ENCODE data around the gene MGAT1. TPM values are rescaled to one million over a fixed set of nuclear protein-coding genes. Genes with fewer than 3 reads are reported as not detected.

MGAT1 gene
- total and polyA plus RNA-seq, 2 of the 8 experiments (the other 6 are each of a cell fraction or from before 2014, with no cell fraction given): 66.8 to 77.0 TPM

DNA sequence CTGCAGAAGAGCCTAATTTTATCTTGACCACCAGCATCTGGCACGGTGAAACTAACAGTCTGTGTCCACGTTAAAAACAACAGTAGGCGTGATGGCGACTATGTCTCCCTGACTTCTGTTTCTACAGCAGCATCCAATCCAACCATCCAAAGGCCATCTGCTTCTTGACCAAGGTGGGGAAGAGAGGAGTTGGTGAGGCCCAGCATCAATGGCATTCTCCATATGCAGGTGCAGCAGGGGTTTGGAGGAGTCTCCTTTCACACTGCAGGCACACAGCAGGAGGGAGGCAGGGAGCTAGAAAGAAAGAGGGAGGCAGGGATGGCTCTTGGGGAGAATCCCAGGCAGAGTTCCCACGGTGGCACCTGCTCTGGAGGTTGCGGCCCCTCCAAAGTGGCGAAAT, 27.0 kb downstream of the MGAT1 start:
- no peak overlapping the region for H3K27ac ChIP-seq (ENCODE audit: low read depth, low read length)
- H4K8ac ChIP-seq (ENCODE audit: extremely low read depth, insufficient read depth, low read length): no peak overlapping the region; the same call in 1 of the 2 replicates
- H3K56ac ChIP-seq (replicated peaks; ENCODE audit: insufficient read length, low read depth, low read length): no peak overlapping the region
- no peak overlapping the region for H3K4me2 ChIP-seq (ENCODE audit: insufficient read depth in 1 of 2, low read depth in 2 of 2, low read length in 2 of 2)
- 87% methylated on average over 7 of the region's 7 CpGs; no CpG with 5 or more reads in 1 of the 2 experiments for WGBS, 2 experiments (ENCODE audit: extremely low coverage in 1 of 2, insufficient coverage in 1 of 2, insufficient read length in 1 of 2, insufficient replicate concordance in 2 of 2, low coverage in 1 of 2, low lambda C conversion rate in 2 of 2, missing lambda C conversion rate in 1 of 2)
- no peak overlapping the region for H2BK20ac ChIP-seq (ENCODE audit: low read length)
- peaks cover 6 to 11% of the 10 kb centered on the region in 2 experiments; a peak in 3 of 4 replicates for H3K9me3 ChIP-seq (ENCODE audit: insufficient read depth in 2 of 2, low read depth in 1 of 2, low read length in 1 of 2)
- no peak overlapping the region for H3K9ac ChIP-seq (replicated peaks in 1 of 4; ENCODE audit: extremely low read depth in 1 of 4, low read depth in 3 of 4, low read length in 3 of 4)
- H2BK15ac ChIP-seq (ENCODE audit: low read length): no peak overlapping the region
- no peak overlapping the region for H3K4ac ChIP-seq (replicated peaks; ENCODE audit: insufficient read length, low read depth, low read length)
- no peak for TF ChIP-seq TBP (IDR thresholded peaks at IDR 0.05; ENCODE audit: low read depth, low read length)
- no peak for TF ChIP-seq CBX8 (IDR thresholded peaks at IDR 0.05; ENCODE audit: borderline replicate concordance, low read depth, low read length)
- TF ChIP-seq, protein P1, sequence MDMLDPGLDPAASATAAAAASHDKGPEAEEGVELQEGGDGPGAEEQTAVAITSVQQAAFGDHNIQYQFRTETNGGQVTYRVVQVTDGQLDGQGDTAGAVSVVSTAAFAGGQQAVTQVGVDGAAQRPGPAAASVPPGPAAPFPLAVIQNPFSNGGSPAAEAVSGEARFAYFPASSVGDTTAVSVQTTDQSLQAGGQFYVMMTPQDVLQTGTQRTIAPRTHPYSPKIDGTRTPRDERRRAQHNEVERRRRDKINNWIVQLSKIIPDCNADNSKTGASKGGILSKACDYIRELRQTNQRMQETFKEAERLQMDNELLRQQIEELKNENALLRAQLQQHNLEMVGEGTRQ (IDR thresholded peaks at IDR 0.05; ENCODE audit: low read length): no peak
- no peak for TF ChIP-seq CTBP2 (IDR thresholded peaks at IDR 0.05; ENCODE audit: borderline replicate concordance, insufficient read depth, insufficient read length, low read length)
- TF ChIP-seq SIN3A (conservative IDR thresholded peaks at IDR 0.05 in 1 of 2, IDR thresholded peaks at IDR 0.05 in 1 of 2; ENCODE audit: low read depth in 1 of 2, low read length in 2 of 2): no peak
- no peak for TF ChIP-seq YY1 (IDR thresholded peaks at IDR 0.05; ENCODE audit: low read depth, low read length)
- TF ChIP-seq SRF (IDR thresholded peaks at IDR 0.05; ENCODE audit: low read depth, low read length): no peak
- no peak for TF ChIP-seq POLR2AphosphoS5 (IDR thresholded peaks at IDR 0.05; ENCODE audit: low read depth, low read length)
- TF ChIP-seq RAD21 (IDR thresholded peaks at IDR 0.05 in 1 of 2, conservative IDR thresholded peaks at IDR 0.05 in 1 of 2; ENCODE audit: low read depth in 2 of 2, low read length in 2 of 2): no peak
- H3K79me2 ChIP-seq (ENCODE audit: control insufficient read depth in 1 of 2, insufficient read depth in 2 of 2, low read length in 2 of 2): no peaks in the 10 kb centered on the region
- no peak overlapping the region for H3K23ac ChIP-seq (ENCODE audit: insufficient read length)
- no peak overlapping the region for H4K91ac ChIP-seq (replicated peaks; ENCODE audit: insufficient read length, low read length)
- H3K36me3 ChIP-seq (ENCODE audit: control insufficient read depth in 2 of 4, insufficient read depth in 4 of 4, low read length in 3 of 4): no peaks in the 10 kb centered on the region; a peak in 1 of 8 replicates
- H3K14ac ChIP-seq (ENCODE audit: insufficient read length): no peak overlapping the region
- H4K5ac ChIP-seq (ENCODE audit: insufficient read length, low read depth, low read length): no peak overlapping the region
- H2BK5ac ChIP-seq (ENCODE audit: low read depth, low read length): no peak overlapping the region
- H2AFZ ChIP-seq (ENCODE audit: low read length): no peak overlapping the region
- no peak overlapping the region for H2AK5ac ChIP-seq (ENCODE audit: low read depth, low read length)
- no peaks in the 10 kb centered on the region for H4K20me1 ChIP-seq (replicated peaks in 1 of 2; ENCODE audit: control insufficient read depth in 1 of 2, insufficient read depth in 2 of 2, low read length in 2 of 2)
- no peaks in the 10 kb centered on the region for H3K4me1 ChIP-seq (replicated peaks in 1 of 4; ENCODE audit: control insufficient read depth in 3 of 4, insufficient read depth in 4 of 4, low read length in 3 of 4)
- no peaks in the 10 kb centered on the region for H3K79me1 ChIP-seq (ENCODE audit: low read depth, low read length)
- H3K27me3 ChIP-seq (replicated peaks in 1 of 4; ENCODE audit: control insufficient read depth in 3 of 4, extremely low read depth in 1 of 4, insufficient read depth in 3 of 4, low read length in 3 of 4): no peaks in the 10 kb centered on the region
- POLR2A ChIA-PET (ENCODE audit: partially characterized antibody): no interaction called here
- no peak for FAIRE-seq
- no peak for DNase-seq (ENCODE audit: low read depth in 1 of 2, low spot score in 2 of 2)
- H2BK120ac ChIP-seq (replicated peaks; ENCODE audit: low read depth, low read length): no peak overlapping the region
- CTCF ChIA-PET (ENCODE audit: partially characterized antibody): interaction anchor here (1.6 kb wide), 1 partner anchor 8 kb away, joined by 6 read pairs; no protein-coding TSS in a partner anchor
- no peak overlapping the region for H2BK12ac ChIP-seq (ENCODE audit: low read depth, low read length)
- no peaks in the 10 kb centered on the region; the same call in 1 of the 2 replicates for H3K23me2 ChIP-seq (ENCODE audit: low read depth, low read length)
- no peak overlapping the region for H3K18ac ChIP-seq (ENCODE audit: extremely low read depth, low read length)
- no peak overlapping the region for H3K4me3 ChIP-seq (ENCODE audit: extremely low read depth in 1 of 4, insufficient read depth in 2 of 4, low read depth in 3 of 4, low read length in 4 of 4)
